Osteoblast (primary cell): Measurements from ENCODE around the gene YIPF2. TPM values are rescaled to one million over a fixed set of nuclear protein-coding genes. Genes with fewer than 3 reads are reported as not detected.
"Not testable (repeated sequence)": the region's sequence is repeated elsewhere in the genome, so short reads cannot be mapped to it uniquely, and the experiment has no call there.

ENCODE experiments used
- DNase-seq: peaks from one replicate; pipeline ENCODE4 v3.0.0; 2011; ENCODE audit warnings: low spot score, mixed read lengths; ENCODE audit not compliant: insufficient read length; ENCODE audit errors: missing footprints
- H2AFZ ChIP-seq: 2 replicates; pipeline ENCODE4 v1.6.0; 2011; ENCODE audit warnings: mild to moderate bottlenecking, low read length
- H3K27ac ChIP-seq: 2 replicates; pipeline ENCODE4 v1.5.1; 2011; ENCODE audit warnings: mild to moderate bottlenecking, low read depth, low read length, moderate library complexity
- H3K27me3 ChIP-seq: 2 replicates; pipeline ENCODE4 v1.6.0; 2012; ENCODE audit warnings: mild to moderate bottlenecking, control low read depth, inconsistent platforms, low read length, moderate library complexity; ENCODE audit not compliant: insufficient read depth
- H3K36me3 ChIP-seq: 2 replicates; pipeline ENCODE4 v1.5.1; 2011; ENCODE audit warnings: mild to moderate bottlenecking, low read length, control low read depth, moderate library complexity; ENCODE audit not compliant: insufficient read depth
- H3K4me1 ChIP-seq: 2 replicates; pipeline ENCODE4 v1.5.1; 2011; ENCODE audit warnings: mild to moderate bottlenecking, low read length, control low read depth, moderate library complexity; ENCODE audit not compliant: insufficient read depth
- H3K4me2 ChIP-seq: 2 replicates; pipeline ENCODE4 v1.6.0; 2011; ENCODE audit warnings: mild to moderate bottlenecking, low read length; ENCODE audit not compliant: insufficient read depth
- H3K4me3 ChIP-seq: fragments of 200-600 bp; sonication (generic); 3 replicates; pipeline ENCODE4 v1.5.1; 2012; ENCODE audit warnings: mild to moderate bottlenecking, low read length, inconsistent platforms; ENCODE audit not compliant: insufficient read depth
- H3K79me2 ChIP-seq: 2 replicates; pipeline ENCODE4 v1.6.0; 2012; ENCODE audit warnings: mild to moderate bottlenecking, low read length, control low read depth, inconsistent platforms; ENCODE audit not compliant: insufficient read depth
- H3K9me3 ChIP-seq: 2 replicates; pipeline ENCODE4 v1.5.1; 2011; ENCODE audit warnings: low read depth, low read length, control low read depth
- H4K20me1 ChIP-seq: 2 replicates; pipeline ENCODE4 v1.6.0; 2012; ENCODE audit warnings: mild to moderate bottlenecking, low read length, control low read depth; ENCODE audit not compliant: insufficient read depth
- total RNA-seq: library from RNA; depleted of rRNA; stranded (reverse); fragments of >200 nt; gene quantifications from 2 replicates; pipeline ENCODE4 v1.2.3, GENCODE V29; 2012
- TF ChIP-seq, protein P1 (sequence below): IDR thresholded peaks from 2 replicates; pipeline ENCODE4 v1.5.1; 2011; ENCODE audit warnings: mild to moderate bottlenecking, low read depth, low read length, moderate library complexity; ENCODE audit errors: extremely low read depth

YIPF2 gene
- total RNA-seq, 1 donor, result 126 TPM

DNA sequence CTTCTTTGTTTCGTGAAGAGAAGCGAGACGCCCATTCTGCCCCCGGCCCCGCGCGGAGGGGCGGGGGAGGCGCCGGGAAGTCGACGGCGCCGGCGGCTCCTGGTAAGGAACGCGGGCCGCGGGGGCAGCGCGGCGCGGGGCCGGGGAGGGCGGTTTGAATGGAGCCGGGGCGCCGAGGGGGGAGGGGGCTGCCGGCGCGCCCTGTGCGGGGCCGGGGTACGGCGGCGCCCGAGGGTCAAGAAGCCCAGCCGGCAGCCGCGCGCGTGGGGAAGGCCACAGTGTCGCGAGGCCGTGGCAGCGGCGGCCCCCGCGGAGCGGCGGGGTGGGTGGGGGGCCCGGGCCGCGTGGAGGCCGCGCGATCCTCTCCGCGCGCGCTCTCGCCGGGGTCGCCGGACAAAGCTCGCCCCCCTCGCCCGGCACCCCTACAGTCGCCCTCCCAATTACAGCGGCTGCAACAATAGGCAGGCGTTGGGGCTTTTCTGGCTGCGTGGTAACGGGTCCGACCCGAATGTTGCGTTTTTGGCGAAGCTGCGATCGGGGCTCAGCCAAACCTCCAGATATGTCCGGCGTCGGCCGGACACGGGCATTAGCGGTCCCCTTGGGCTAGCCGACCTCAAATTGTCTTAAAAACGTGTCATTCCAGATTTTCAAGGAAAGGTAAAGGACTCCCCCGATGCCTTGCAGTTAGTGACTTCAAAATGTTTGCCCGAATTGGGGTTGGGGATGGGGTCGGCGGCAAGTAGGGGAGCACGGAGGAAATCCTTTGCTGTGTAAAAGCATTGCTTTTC is 32.8 kb upstream of the YIPF2 start:
- Histone ChIP-seq H3K27ac (peak overlapping the region; percentile 74), H2AFZ (peak overlapping the region; percentile 88), H3K36me3 (no peaks in the 10 kb centered on the region), H4K20me1 (peaks cover 35% of the 10 kb centered on the region), H3K79me2 (peaks cover 58% of the 10 kb centered on the region), H3K9me3 (no peaks in the 10 kb centered on the region), H3K4me1 (peaks cover 6% of the 10 kb centered on the region), H3K27me3 (no peaks in the 10 kb centered on the region), H3K4me3 (peak overlapping the region; percentile 92), H3K4me2 (peak overlapping the region; percentile 93)
- TF ChIP-seq, protein P1, sequence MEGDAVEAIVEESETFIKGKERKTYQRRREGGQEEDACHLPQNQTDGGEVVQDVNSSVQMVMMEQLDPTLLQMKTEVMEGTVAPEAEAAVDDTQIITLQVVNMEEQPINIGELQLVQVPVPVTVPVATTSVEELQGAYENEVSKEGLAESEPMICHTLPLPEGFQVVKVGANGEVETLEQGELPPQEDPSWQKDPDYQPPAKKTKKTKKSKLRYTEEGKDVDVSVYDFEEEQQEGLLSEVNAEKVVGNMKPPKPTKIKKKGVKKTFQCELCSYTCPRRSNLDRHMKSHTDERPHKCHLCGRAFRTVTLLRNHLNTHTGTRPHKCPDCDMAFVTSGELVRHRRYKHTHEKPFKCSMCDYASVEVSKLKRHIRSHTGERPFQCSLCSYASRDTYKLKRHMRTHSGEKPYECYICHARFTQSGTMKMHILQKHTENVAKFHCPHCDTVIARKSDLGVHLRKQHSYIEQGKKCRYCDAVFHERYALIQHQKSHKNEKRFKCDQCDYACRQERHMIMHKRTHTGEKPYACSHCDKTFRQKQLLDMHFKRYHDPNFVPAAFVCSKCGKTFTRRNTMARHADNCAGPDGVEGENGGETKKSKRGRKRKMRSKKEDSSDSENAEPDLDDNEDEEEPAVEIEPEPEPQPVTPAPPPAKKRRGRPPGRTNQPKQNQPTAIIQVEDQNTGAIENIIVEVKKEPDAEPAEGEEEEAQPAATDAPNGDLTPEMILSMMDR, result no peak
- DNase-seq, result peak; percentile 82

DNA sequence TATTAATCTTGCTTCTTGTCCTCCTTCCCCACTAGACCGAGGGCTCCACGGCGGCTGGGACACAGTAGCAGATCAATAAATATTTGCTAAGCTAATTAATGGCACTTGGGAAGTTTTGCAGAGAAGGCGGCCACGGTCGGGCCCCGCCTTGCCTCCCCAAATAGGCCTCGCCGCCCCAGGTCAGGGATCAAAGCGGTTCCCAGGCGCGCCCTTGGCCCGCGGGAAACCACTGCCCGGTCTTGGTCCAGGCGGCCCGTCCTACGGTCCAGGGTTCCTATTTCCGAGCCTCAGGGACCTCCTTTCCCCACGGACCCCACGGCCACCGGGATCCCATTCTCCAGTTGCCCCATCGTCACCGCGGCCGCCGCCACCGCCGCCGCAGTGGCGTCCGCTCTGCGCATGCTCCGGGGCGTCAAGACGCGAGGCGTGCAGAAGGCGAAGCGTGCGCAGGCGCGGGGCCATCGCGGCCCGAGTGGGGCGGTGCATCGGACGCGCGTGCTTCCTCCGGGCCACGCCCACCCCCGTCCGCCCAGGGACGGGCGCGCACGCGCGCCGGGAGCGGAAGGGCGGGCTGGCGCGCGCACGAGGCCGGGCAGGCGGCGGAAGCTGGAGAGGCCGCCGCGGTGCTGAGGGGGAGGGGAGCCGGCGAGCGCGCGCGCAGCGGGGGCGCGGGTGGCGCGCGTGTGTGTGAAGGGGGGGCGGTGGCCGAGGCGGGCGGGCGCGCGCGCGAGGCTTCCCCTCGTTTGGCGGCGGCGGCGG is 32.1 kb upstream of the YIPF2 start, which contains the start of gene SMARCA4:
SMARCA4 (plus strand) TSS at position 717 of the 759 bp plus-strand sequence. CDS start 23,122 bp downstream, outside the sequence.
- peak within 1 kb of the TSS; percentile 93 for H3K4me2 ChIP-seq
- no peaks in the 10 kb centered on the region for H3K36me3 ChIP-seq
- TF ChIP-seq, protein P1, result no peak
- DNase-seq, result peak; percentile 100
- H3K9me3 ChIP-seq, result no peaks in the 10 kb centered on the region
- peak within 1 kb of the TSS; percentile 88 for H2AFZ ChIP-seq
- peaks cover 6% of the 10 kb centered on the region for H3K4me1 ChIP-seq
- H3K79me2 ChIP-seq, result peaks cover 50% of the 10 kb centered on the region
- H3K27me3 ChIP-seq, result no peaks in the 10 kb centered on the region
- H4K20me1 ChIP-seq, result peaks cover 31% of the 10 kb centered on the region
- peak within 1 kb of the TSS; percentile 92 for H3K4me3 ChIP-seq
- H3K27ac ChIP-seq, result peak within 1 kb of the TSS; percentile 80

- not testable (repeated sequence) for H2AFZ ChIP-seq, H3K4me1 ChIP-seq, H3K27me3 ChIP-seq, H3K9me3 ChIP-seq, H3K27ac ChIP-seq, H3K36me3 ChIP-seq, DNase-seq
- H3K79me2 ChIP-seq, result peaks cover 39% of the 10 kb centered on the region
- H3K4me3 ChIP-seq, result peak overlapping the region; percentile 92
- peak overlapping the region; percentile 77 for H3K4me2 ChIP-seq
- H4K20me1 ChIP-seq, result peaks cover 23% of the 10 kb centered on the region
Observed at GRCh38 chr19:10959277-10959968, 31.0 kb upstream of the YIPF2 start.

DNA sequence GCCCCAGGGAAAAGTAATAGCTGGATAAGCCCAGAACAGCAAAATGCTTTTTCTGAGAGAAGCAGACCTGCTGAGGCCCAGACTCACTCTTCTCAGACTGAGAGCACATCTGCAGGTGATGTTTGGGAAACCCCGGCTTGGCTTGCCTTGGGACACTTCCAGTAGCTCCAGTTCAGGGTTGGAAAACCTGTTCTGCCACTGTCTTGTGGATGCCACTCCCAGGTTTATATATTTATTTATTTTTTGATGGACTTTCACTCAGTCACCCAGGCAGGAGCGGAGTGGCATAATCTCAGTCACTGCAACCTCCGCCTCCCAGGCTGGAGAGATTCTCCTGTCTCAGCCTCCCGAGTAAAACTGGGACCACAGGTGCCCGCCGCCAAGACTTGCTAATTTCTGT is 24.4 kb upstream of the YIPF2 start:
- Histone ChIP-seq H3K79me2 (no peaks in the 10 kb centered on the region), H3K9me3 (no peaks in the 10 kb centered on the region), H3K4me3 (no peak overlapping the region), H4K20me1 (no peaks in the 10 kb centered on the region), H3K4me2 (no peak overlapping the region), H3K4me1 (no peaks in the 10 kb centered on the region), H2AFZ (no peak overlapping the region), H3K36me3 (no peaks in the 10 kb centered on the region), H3K27me3 (no peaks in the 10 kb centered on the region), H3K27ac (no peak overlapping the region)
- TF ChIP-seq, protein P1, result no peak
- peak; percentile 67 for DNase-seq
